Thyroid gland (tissue), 4 donors: Measurements from ENCODE around the gene EFL1.

Experiments used
- CTCF ChIP-seq, 6 experiments: fragments of 200-600 bp in 3 of 6; fragments of 450-650 bp in 3 of 6; sonication (generic) in 3 of 6; IDR thresholded peaks; one replicate each; pipeline ENCODE4 v1.5.1; 2016 to 2019; ENCODE audit warnings: antibody characterized with exemption in 6 of 6, mild to moderate bottlenecking in 2 of 6, inconsistent platforms in 1 of 6, moderate library complexity in 1 of 6
- POLR2A ChIP-seq, 2 donors: fragments of 450-650 bp; IDR thresholded peaks; one replicate each; pipeline ENCODE4 v1.6.1; 2017; ENCODE audit warnings: antibody characterized with exemption in 2 of 2, mild to moderate bottlenecking in 2 of 2, moderate library complexity in 1 of 2

- no peak for TF ChIP-seq CTCF (IDR thresholded peaks at IDR 0.05)
- no peak for TF ChIP-seq POLR2A (IDR thresholded peaks at IDR 0.05)
Measured at GRCh38 chr15:82292271-82292670, 29.7 kb upstream of the EFL1 start.
